Left cardiac atrium (tissue), 4 donors: Measurements from ENCODE around the gene SULT4A1. TPM values are rescaled to one million over a fixed set of nuclear protein-coding genes. Genes with fewer than 3 reads are reported as not detected.
"Not testable (repeated sequence)": the region's sequence is repeated elsewhere in the genome, so short reads cannot be mapped to it uniquely, and the experiment has no call there.

Source experiments
- ATAC-seq, 2 donors: fragments of 200-7000 bp; cut with Tn5 transposase; one replicate each; pipeline ENCODE4 v1.9.1; 2020; ENCODE audit warnings: mild to moderate bottlenecking in 2 of 2, moderate library complexity in 2 of 2
- DNase-seq: peaks from one replicate; pipeline ENCODE4 v3.0.0-alpha.2; 2020
- intact Hi-C, 2 donors: fragments of 100-400 bp; cut with DNase I; formaldehyde crosslinking; loops; one replicate each; pipeline versions ENCODE4 v1.14.1 to v1.15.1; 2022 to 2023
- long read RNA-seq: library from polyadenylated mRNA; unstranded; transcript quantifications from one replicate; pipeline ENCODE4 v2.0.0, GENCODE V29; 2021
- total RNA-seq, 2 donors: library from RNA; stranded (reverse); fragmentation: NEBNext Ultra II Directional; extraction: Animal tissue kit (Norgen Biotek cat#: 25700); gene quantifications; one replicate each; pipeline ENCODE4 v1.2.1, GENCODE V29; 2021
- donor health status: DM: no; HTN: yes; CAD: no.
- donor health status: DM: no; HTN: yes; CAD: no; lungs with severe emphysema.
- donor health status: DM: yes; HTN: yes; CAD: no.
- donor health status: Dilated cardiomyopathy.

SULT4A1 gene
- under 1 TPM; 0.29 to 0.63 TPM for total RNA-seq
- long read RNA-seq = 0 reads

- DNase-seq (no peak), ATAC-seq (no peak)
- intact Hi-C loops = no loop called here
These were observed at the start of gene SULT4A1 for GRCh38 chr22:43862074-43862881. SULT4A1 (minus strand) TSS chr22:43862513; CDS start chr22:43862382, 131 bp downstream.

- intact Hi-C loops = no loop called here
- DNase-seq = no peak
- no peak for ATAC-seq
These were observed 49.0 kb upstream of the SULT4A1 start for GRCh38 chr22:43911351-43911750.

- ATAC-seq (no peak), DNase-seq (no peak)
- intact Hi-C loops = no loop called here
These were observed 47.9 kb upstream of the SULT4A1 start for GRCh38 chr22:43910178-43910695.

- no peak for DNase-seq
- no peak for ATAC-seq
- intact Hi-C loops = no loop called here
These were observed 47.4 kb upstream of the SULT4A1 start for GRCh38 chr22:43909708-43910107.

- ATAC-seq (no peak), DNase-seq (no peak)
- intact Hi-C loops = no loop called here
These were observed 43.4 kb upstream of the SULT4A1 start for GRCh38 chr22:43905681-43906080.

- intact Hi-C loops, DNase-seq, ATAC-seq: not testable (repeated sequence)
These were observed 42.1 kb upstream of the SULT4A1 start for GRCh38 chr22:43904412-43904811.

GRCh38 chr22:43903033-43903432 lies 40.7 kb upstream of the SULT4A1 start:
- DNase-seq, intact Hi-C loops, ATAC-seq: not testable (repeated sequence)

- ATAC-seq = peak in 1 of 2 donors; percentile 35
- intact Hi-C loops = no loop called here
- no peak for DNase-seq
These were observed 39.8 kb upstream of the SULT4A1 start for GRCh38 chr22:43901976-43902643.

GRCh38 chr22:43900206-43900605 lies 37.9 kb upstream of the SULT4A1 start:
- ATAC-seq (no peak), DNase-seq (no peak)
- intact Hi-C loops = no loop called here

GRCh38 chr22:43897751-43898261 lies 35.5 kb upstream of the SULT4A1 start:
- ATAC-seq (peak; percentile 36 to 50), DNase-seq (no peak)
- intact Hi-C loops = no loop called here

- intact Hi-C loops = no loop called here
- no peak for ATAC-seq
- no peak for DNase-seq
These were observed 33.8 kb upstream of the SULT4A1 start for GRCh38 chr22:43895986-43896645.

GRCh38 chr22:43894122-43894521 lies 31.8 kb upstream of the SULT4A1 start:
- intact Hi-C loops = no loop called here
- no peak for DNase-seq
- ATAC-seq = no peak

- ATAC-seq (no peak), DNase-seq (no peak)
- intact Hi-C loops = no loop called here
These were observed 31.0 kb upstream of the SULT4A1 start for GRCh38 chr22:43893266-43893665.

GRCh38 chr22:43892183-43892894 lies 30.0 kb upstream of the SULT4A1 start:
- intact Hi-C loops = no loop called here
- ATAC-seq (no peak), DNase-seq (no peak)

- no peak for DNase-seq
These were observed 29.3 kb upstream of the SULT4A1 start, which contains the start of gene PNPLA5 for GRCh38 chr22:43891360-43892182. PNPLA5 (minus strand) TSS chr22:43892013; CDS start chr22:43891880, 133 bp downstream.

GRCh38 chr22:43890901-43891331 lies 28.6 kb upstream of the SULT4A1 start:
- DNase-seq = no peak

More at GRCh38 chr22:43891360-43892182, 29.3 kb upstream of the SULT4A1 start, which contains the start of gene PNPLA5:
- intact Hi-C loops = no loop called here
- no peak for ATAC-seq

GRCh38 chr22:43889860-43890253 lies 27.5 kb upstream of the SULT4A1 start:
- intact Hi-C loops = loop anchor here in 1 of 2 donors (10.0 kb wide), 1 partner anchor 505 kb away; no protein-coding TSS in a partner anchor
- ATAC-seq = no peak
- no peak for DNase-seq

More at GRCh38 chr22:43890901-43891331, 28.6 kb upstream of the SULT4A1 start:
- intact Hi-C loops = no loop called here
- ATAC-seq = no peak
